Activated CD4-positive, alpha-beta T cell treated with anti-CD3 and anti-CD28 coated beads, Interleukin-2, amount 50 U/mL, for 1 hour (primary cell): ENCODE measurements around the gene PRR7.

Source experiments
- DNase-seq: peaks from one replicate; pipeline ENCODE4 v3.0.0-alpha.2; 2020

The PRR7 gene

GRCh38 chr5:177438468-177438867 lies 8.1 kb upstream of the PRR7 start:
- DNase-seq = no peak

DNA sequence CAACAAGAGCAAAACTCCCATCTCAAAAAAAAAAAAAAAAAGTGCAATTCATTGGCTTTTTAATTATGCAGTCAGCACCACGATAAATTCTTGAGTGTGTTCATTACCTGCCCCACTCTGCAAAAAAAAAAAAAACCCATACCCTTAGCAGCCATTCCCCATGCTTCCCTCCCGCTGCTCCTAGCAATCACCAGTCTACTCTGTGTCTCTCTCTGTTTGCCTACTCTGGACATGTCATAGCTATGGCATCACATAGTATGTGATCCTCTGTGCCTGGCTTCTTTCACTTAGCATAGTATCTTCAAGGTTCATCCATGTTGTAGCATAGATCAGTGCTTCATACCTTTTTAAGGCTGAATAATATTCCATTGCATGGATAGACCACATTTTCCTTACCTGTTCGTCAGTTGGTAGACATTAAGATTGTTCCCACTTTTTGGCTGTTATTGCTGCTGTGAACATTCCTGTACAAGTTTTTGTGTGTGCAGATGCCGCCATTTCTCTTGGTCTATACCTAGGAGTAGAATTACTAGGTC lies 7.0 kb upstream of the PRR7 start:
- no peak for DNase-seq

- peak; percentile 48 for DNase-seq
Measured at GRCh38 chr5:177440211-177440989, 6.2 kb upstream of the PRR7 start.

DNA sequence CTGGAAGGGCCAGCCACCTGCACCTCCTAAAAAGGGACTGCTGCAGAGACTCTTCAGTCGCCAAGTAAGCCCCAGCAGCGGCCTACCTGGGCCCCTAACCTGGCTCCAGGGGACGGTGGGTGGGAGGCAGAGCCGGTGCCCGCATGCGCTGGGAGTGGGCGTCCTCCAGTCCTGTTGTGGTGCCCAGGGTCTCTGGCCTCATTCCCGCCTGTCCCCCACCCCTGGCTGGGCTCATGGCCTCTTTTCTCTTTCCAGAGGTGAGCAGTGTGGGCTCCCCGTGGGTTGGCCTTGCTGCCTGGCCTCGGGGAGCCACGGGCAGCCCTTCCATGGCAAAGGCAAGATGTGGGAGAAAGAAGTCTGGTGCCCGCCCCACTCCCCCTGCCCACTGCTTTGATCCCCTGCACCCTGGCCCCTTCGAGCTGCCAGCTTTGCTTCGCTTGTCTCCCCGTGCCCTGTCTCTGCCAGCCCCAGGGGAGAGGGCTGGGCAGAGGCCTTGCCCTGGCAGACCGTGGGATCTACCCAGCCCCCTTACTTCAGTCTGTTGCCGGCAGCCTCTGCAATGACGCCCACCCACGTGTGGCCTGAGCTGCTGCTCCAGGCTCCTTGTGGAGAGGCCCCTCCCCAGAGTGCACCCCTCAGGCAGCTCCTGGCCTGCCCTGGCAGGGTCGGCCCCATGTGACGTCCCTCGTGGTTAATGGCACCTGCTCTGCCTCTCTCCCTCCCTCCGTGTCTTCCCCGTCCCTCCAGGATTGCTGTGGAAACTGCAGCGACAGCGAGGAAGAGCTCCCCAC lies 5.4 kb upstream of the PRR7 start:
- no peak for DNase-seq

- DNase-seq = no peak
Measured at GRCh38 chr5:177442066-177442826, 4.4 kb upstream of the PRR7 start.

GRCh38 chr5:177443144-177443983 lies 3.2 kb upstream of the PRR7 start:
- no peak for DNase-seq

- DNase-seq = no peak
Measured at GRCh38 chr5:177444106-177445051, 2.2 kb upstream of the PRR7 start.

DNA sequence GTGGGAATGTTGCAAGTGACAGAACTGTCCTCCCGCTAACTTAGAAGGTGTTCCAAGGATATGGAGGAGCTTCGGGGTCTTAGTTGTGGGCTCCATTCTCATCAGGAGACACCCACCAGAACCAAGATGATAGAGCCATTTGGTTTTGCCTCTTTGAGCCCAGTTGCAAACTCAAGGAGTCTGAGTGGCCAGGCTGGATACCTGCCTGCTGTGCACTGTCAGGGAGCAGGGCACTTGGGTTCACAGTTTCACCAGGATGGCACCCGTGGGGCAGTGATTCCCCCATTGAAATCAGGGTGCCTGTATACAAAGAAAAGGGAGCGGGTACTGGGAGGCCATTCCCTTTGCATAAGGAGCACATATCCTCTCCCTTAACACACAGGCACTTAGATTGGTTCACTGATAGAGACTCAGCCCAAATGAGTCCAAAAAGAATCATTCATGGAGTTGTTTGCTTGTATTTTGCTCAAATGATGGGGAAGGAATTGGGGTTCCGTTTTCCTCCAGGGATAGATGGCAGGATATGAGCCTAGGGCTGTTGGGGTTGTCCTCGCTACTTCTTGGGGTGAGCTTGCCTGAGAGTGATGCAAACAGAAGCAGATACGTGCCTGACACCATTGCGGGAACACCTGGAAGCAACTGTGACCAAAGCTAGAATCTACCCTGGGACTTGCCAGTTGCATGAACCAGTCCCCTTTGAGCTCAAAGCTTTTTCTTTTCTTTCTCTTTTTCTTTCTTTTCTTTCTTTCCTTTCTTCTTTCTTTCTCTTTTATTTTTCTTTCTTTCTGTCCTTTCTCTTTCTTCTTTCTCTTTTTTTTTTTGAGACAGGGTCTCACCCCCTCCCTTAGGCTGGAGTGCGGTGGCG lies 1.3 kb upstream of the PRR7 start:
- no peak for DNase-seq

DNA sequence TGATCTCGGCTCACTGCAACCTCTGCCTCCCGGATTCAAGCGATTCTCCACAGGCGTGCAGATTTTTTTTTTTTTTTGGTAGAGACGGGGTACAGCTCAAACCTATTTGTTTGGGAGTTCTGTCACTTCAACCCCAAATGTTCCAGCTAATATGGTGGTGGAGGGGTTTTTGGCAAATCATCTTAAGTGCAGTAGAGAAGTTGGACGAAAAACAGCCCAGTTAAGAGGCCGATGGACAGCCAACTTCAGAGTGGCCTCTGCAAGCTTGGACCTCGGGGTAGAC lies 756 bp upstream of the PRR7 start:
- no peak for DNase-seq

- DNase-seq = peak; percentile 82
Measured at GRCh38 chr5:177447066-177447610, 524 bp downstream of the PRR7 start.

- no peak for DNase-seq
Measured at GRCh38 chr5:177447611-177448243, 1.1 kb downstream of the PRR7 start.

DNA sequence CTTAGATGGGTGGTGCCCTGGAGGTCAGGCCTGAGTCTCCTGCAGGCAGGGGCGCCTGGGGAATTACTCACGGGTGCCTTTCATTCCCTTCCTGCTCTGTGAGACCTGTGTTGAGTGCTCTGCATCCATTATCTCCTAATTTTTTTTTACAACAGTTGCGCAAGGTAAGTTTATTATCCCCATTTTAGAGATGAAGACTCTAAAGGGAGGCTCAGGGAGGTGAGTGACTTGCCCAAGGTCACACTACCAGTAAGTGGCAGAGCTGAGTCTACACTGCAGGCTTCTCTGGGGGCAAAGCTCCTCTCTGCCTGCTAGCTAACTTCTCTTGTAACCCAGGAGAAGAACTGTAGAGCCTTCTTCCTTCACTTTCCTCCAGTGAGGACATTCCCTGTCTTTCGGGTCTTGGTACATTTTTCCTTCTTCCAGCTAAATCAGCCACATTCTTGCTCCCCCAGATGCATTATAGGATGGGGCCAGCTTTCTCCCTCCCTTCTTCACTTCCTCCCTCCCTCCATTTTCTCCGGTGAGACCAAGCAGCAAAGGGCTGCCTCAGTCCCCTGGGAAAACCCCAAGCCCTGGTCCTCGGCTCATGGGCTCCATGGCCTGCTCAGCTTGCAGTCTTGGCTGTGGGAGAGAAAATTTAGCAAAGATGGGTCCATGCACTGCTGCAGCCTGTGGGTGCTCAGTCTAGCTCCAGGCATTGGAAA lies 1.8 kb downstream of the PRR7 start:
- no peak for DNase-seq

DNA sequence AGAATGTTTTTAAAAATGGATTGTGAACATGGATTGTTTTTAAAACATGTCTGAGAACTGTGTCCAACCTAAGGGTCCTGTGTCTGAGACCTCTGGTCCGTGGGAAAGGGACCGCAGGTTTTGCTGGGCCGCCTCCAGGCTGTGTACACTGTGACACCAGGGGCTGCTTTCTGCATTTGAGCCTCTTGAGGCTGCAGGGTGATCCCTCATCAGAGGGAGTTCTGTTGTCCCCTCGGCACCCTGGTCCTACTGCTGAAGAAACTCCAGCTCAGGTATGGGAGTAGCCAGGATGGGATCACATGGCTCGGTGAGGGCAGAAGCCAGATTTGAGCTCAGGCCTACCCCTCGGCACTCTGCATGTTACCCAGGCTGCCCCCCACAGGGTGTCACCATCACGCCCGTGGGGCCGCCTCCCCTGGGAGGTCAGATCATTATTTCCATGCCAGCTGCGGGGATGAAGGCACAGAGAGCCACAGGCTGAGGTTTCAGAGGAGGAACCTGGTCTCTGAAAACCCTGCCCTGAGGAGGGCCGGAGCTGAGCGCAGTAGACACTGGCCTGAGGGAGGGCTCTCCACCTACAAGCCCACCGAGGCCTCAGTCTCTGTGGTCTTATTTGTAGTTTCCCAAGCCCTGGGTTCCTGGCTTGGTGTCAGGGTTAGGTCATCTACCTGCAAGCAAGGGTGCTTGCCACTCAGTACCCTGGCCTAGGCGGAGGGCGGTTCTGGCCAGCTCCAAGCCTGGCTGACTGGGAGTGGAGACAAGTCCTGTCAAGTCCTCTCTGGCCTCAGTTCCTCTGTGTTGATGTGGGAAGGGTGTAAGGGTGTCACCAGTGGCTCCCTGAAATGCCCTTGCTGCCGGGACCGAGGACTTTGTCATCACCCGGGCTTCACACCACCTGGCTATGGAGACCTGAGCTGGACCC lies 2.8 kb downstream of the PRR7 start:
- no peak for DNase-seq

DNA sequence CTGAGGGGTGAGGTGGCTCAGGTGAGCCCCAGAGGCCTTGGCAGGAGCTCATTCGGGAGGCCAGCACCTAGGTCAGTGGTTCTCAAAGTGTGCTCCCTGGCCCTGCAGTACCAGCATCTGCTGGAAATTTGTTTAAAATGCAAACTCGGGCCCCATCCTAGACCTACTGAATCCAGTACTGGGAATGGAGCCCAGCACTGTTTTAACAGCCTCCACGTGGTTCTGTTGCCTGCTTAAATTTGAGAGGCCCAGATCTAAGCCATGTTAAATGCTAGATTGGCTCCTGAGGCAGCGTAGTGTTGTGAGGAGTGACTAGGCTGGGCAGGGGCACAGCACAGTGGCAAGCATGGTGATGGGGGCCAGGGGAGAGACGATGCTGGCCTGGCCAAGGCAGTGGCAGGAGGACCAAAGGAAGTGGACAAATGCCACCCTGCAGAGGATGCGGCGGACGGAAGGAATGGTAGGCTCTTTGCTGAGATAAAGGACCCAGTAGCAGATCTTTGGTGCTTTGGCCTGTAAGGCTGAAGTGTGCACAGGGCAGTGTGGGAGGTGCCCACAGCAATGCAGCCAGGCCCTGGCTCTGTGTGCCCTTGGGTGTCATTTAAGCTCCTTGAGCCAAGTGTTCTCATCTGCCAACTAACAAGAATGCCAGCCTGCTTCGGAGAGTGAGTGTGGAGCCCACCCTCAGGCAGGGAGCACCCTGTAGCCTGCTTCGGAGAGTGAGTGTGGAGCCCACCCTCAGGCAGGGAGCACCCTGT lies 4.2 kb downstream of the PRR7 start:
- no peak for DNase-seq

GRCh38 chr5:177452688-177453638 lies 6.3 kb downstream of the PRR7 start:
- no peak for DNase-seq
